Fibroblast of lung (primary cell): ENCODE measurements around the gene GRIK2.

Source experiments
- EZH2 ChIP-seq: IDR thresholded peaks from 2 replicates; pipeline ENCODE4 v1.5.1; 2012; ENCODE audit warnings: low read length, control low read depth, mild to moderate bottlenecking; ENCODE audit errors: missing control alignments
- TF ChIP-seq, protein P1 (sequence below), 2 donors: IDR thresholded peaks in 1 of 2; conservative IDR thresholded peaks in 1 of 2; 1 replicate in 1 of 2; 2 replicates in 1 of 2; pipeline ENCODE4 v1.5.1; 2011 to 2012; ENCODE audit warnings: low read length in 2 of 2, control low read depth in 1 of 2, inconsistent platforms in 1 of 2, low read depth in 1 of 2, mild to moderate bottlenecking in 1 of 2

DNA sequence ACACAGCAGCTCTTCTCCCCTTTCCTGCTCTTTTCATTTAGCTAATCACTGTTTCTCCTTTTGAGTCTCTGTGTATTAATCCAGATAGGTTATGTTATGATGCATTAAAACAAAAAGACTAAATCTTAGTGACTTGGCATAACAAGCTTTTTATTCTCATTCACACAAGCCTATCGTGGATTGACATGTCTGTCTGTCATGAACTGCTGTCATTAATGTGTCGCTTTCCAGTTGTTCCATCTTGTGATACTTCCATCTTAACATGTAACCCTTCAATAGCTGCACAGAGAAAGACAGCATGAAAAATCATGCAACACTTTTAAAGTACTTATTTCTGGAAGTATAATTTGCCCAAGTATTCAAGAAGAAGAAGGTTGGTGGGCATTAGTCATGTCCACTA is 128.7 kb downstream of the GRIK2 start:
- no peak for TF ChIP-seq EZH2
- TF ChIP-seq, protein P1, sequence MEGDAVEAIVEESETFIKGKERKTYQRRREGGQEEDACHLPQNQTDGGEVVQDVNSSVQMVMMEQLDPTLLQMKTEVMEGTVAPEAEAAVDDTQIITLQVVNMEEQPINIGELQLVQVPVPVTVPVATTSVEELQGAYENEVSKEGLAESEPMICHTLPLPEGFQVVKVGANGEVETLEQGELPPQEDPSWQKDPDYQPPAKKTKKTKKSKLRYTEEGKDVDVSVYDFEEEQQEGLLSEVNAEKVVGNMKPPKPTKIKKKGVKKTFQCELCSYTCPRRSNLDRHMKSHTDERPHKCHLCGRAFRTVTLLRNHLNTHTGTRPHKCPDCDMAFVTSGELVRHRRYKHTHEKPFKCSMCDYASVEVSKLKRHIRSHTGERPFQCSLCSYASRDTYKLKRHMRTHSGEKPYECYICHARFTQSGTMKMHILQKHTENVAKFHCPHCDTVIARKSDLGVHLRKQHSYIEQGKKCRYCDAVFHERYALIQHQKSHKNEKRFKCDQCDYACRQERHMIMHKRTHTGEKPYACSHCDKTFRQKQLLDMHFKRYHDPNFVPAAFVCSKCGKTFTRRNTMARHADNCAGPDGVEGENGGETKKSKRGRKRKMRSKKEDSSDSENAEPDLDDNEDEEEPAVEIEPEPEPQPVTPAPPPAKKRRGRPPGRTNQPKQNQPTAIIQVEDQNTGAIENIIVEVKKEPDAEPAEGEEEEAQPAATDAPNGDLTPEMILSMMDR (conservative IDR thresholded peaks at IDR 0.05 in 1 of 2, IDR thresholded peaks at IDR 0.05 in 1 of 2; ENCODE audit: low read depth in 1 of 2, low read length in 2 of 2) = no peak
